H9 (cell line): ENCODE results near the gene NBPF4. TPM values are rescaled to one million over a fixed set of nuclear protein-coding genes. Genes with fewer than 3 reads are reported as not detected.

Experiments
- DNase-seq: peaks from one replicate; pipeline ENCODE4 v3.0.0-alpha.2; 2017
- H2AFZ ChIP-seq: one replicate; pipeline ENCODE4 v1.6.1; 2013; ENCODE audit warnings: mild to moderate bottlenecking, low read length, control low read depth, moderate library complexity
- H2AK5ac ChIP-seq: 2 replicates; pipeline ENCODE4 v1.6.1; 2013; ENCODE audit warnings: low read length, control low read depth, mixed read lengths; ENCODE audit not compliant: insufficient read length
- H2BK120ac ChIP-seq: one replicate; pipeline ENCODE4 v1.6.1; 2013; ENCODE audit warnings: low read depth, mild to moderate bottlenecking, low read length, control low read depth, inconsistent platforms; ENCODE audit not compliant: poor library complexity, severe bottlenecking
- H2BK12ac ChIP-seq: 2 replicates; pipeline ENCODE4 v1.6.1; 2013; ENCODE audit warnings: low read length, control low read depth, mixed read lengths, low read depth; ENCODE audit not compliant: insufficient read length
- H2BK15ac ChIP-seq: 2 replicates; pipeline ENCODE4 v1.6.1; 2013; ENCODE audit warnings: low read depth, low read length, control low read depth
- H2BK20ac ChIP-seq: one replicate; pipeline ENCODE4 v1.6.1; 2013; ENCODE audit warnings: low read depth, mild to moderate bottlenecking, low read length, control low read depth, inconsistent platforms; ENCODE audit not compliant: poor library complexity, severe bottlenecking
- H2BK5ac ChIP-seq: 2 replicates; pipeline ENCODE4 v1.6.1; 2013; ENCODE audit warnings: low read length, control low read depth, mixed read lengths; ENCODE audit not compliant: insufficient read length
- H3K14ac ChIP-seq: 2 replicates; pipeline ENCODE4 v1.6.1; 2013; ENCODE audit warnings: low read length, control low read depth; ENCODE audit not compliant: insufficient read depth
- H3K18ac ChIP-seq: 2 replicates; pipeline ENCODE4 v1.6.1; 2013; ENCODE audit warnings: low read depth, mild to moderate bottlenecking, mixed read lengths, low read length, control low read depth; ENCODE audit not compliant: insufficient read length
- H3K23ac ChIP-seq: 2 replicates; pipeline ENCODE4 v1.6.1; 2013; ENCODE audit warnings: low read length, control low read depth, mixed read lengths, low read depth; ENCODE audit not compliant: insufficient read length
- H3K23me2 ChIP-seq: 2 replicates; pipeline ENCODE4 v1.6.1; 2013; ENCODE audit warnings: low read depth, mild to moderate bottlenecking, mixed read lengths, low read length, control low read depth; ENCODE audit not compliant: insufficient read length, poor library complexity, severe bottlenecking
- H3K27ac ChIP-seq: 2 replicates; pipeline ENCODE4 v1.5.1; 2013; ENCODE audit warnings: low read length, control low read depth, mixed read lengths, low read depth; ENCODE audit not compliant: insufficient read length
- H3K27me3 ChIP-seq: 2 replicates; pipeline ENCODE4 v1.6.1; 2013; ENCODE audit warnings: low read length, control low read depth, inconsistent platforms; ENCODE audit not compliant: insufficient read depth
- H3K4ac ChIP-seq: 2 replicates; pipeline ENCODE4 v1.6.1; 2013; ENCODE audit warnings: low read depth, mild to moderate bottlenecking, control low read depth, inconsistent platforms, low read length, moderate library complexity
- H3K4me1 ChIP-seq: 2 replicates; pipeline ENCODE4 v1.6.1; 2013; ENCODE audit warnings: low read length, control low read depth, inconsistent platforms; ENCODE audit not compliant: insufficient read depth
- H3K4me2 ChIP-seq: 2 replicates; pipeline ENCODE4 v1.6.1; 2013; ENCODE audit warnings: low read length, control low read depth, mixed read lengths; ENCODE audit not compliant: insufficient read length, insufficient read depth
- H3K56ac ChIP-seq: 2 replicates; pipeline ENCODE4 v1.6.1; 2013; ENCODE audit warnings: low read depth, mild to moderate bottlenecking, mixed read lengths, low read length, control low read depth; ENCODE audit not compliant: insufficient read length
- H3K79me1 ChIP-seq: 2 replicates; pipeline ENCODE4 v1.6.1; 2013; ENCODE audit warnings: low read depth, mild to moderate bottlenecking, moderate library complexity, low read length, control low read depth, inconsistent platforms; ENCODE audit not compliant: insufficient read depth, poor library complexity, severe bottlenecking
- H3K79me2 ChIP-seq: 2 replicates; pipeline ENCODE4 v1.6.1; 2013; ENCODE audit warnings: low read length, control low read depth, inconsistent platforms; ENCODE audit not compliant: insufficient read depth
- H3K9ac ChIP-seq: 2 replicates; pipeline ENCODE4 v1.6.1; 2013; ENCODE audit warnings: low read length, control low read depth, mixed read lengths; ENCODE audit not compliant: insufficient read length; ENCODE audit errors: extremely low read depth
- H3K9me3 ChIP-seq: one replicate; pipeline ENCODE4 v1.6.1; 2013; ENCODE audit warnings: low read depth, low read length, inconsistent platforms; ENCODE audit not compliant: control insufficient read depth
- H3T11ph ChIP-seq: one replicate; pipeline ENCODE4 v1.6.1; 2013; ENCODE audit warnings: mild to moderate bottlenecking, low read length, control low read depth, inconsistent platforms
- H4K20me1 ChIP-seq: one replicate; pipeline ENCODE4 v1.6.1; 2013; ENCODE audit not compliant: control insufficient read depth, insufficient read length, insufficient read depth
- H4K5ac ChIP-seq: 2 replicates; pipeline ENCODE4 v1.6.1; 2013; ENCODE audit warnings: low read depth, mild to moderate bottlenecking, mixed read lengths, low read length, control low read depth; ENCODE audit not compliant: insufficient read length
- H4K8ac ChIP-seq: replicated peaks from 2 replicates; pipeline ENCODE4 v1.6.1; 2013; ENCODE audit warnings: low read length, control low read depth, mixed read lengths, low read depth; ENCODE audit not compliant: insufficient read length
- H4K91ac ChIP-seq: 2 replicates; pipeline ENCODE4 v1.6.1; 2013; ENCODE audit warnings: low read depth, mild to moderate bottlenecking, moderate library complexity, mixed read lengths, low read length, control low read depth; ENCODE audit not compliant: insufficient read length
- H3K27ac Mint-ChIP-seq, 3 experiments: 2 replicates in 2 of 3; 3 replicates in 1 of 3; pipeline ENCODE4 v1.8.0; 2020 to 2021; ENCODE audit warnings: mixed read lengths in 3 of 3, mild to moderate bottlenecking in 1 of 3, moderate library complexity in 1 of 3
- H3K27me3 Mint-ChIP-seq: 2 replicates; pipeline ENCODE4 v1.8.0; 2021; ENCODE audit warnings: low read depth, mild to moderate bottlenecking, moderate library complexity, mixed read lengths
- H3K36me3 Mint-ChIP-seq, 3 experiments: 2 replicates in 2 of 3; 3 replicates in 1 of 3; pipeline ENCODE4 v1.8.0; 2020 to 2021; ENCODE audit warnings: low read depth in 3 of 3, mixed read lengths in 3 of 3; ENCODE audit not compliant: insufficient read depth in 1 of 3
- H3K4me1 Mint-ChIP-seq, 2 experiments: 2 replicates each; pipeline ENCODE4 v1.8.0; 2020; ENCODE audit warnings: mixed read lengths in 2 of 2
- H3K4me3 Mint-ChIP-seq, 2 experiments: 2 replicates in 1 of 2; 3 replicates in 1 of 2; pipeline ENCODE4 v1.8.0; 2020 to 2021; ENCODE audit warnings: mild to moderate bottlenecking in 2 of 2, mixed read lengths in 2 of 2, moderate library complexity in 1 of 2
- H3K9me3 Mint-ChIP-seq, 2 experiments: 2 replicates in 1 of 2; 3 replicates in 1 of 2; pipeline ENCODE4 v1.8.0; 2020; ENCODE audit warnings: mild to moderate bottlenecking in 2 of 2, mixed read lengths in 2 of 2, moderate library complexity in 1 of 2
- CTCF ChIP-seq: fragments of 200-600 bp; sonication (generic); conservative IDR thresholded peaks from 3 replicates; pipeline ENCODE4 v1.8.0; 2021; ENCODE audit warnings: antibody characterized with exemption, mild to moderate bottlenecking
- WGBS: extraction: QIAGEN DNeasy Blood & Tissue Kit; methylation state at CpG from one replicate; pipeline ENCODE4 v1.1.7; 2013; ENCODE audit warnings: missing lambda C conversion rate, low lambda C conversion rate, mixed read lengths; ENCODE audit not compliant: insufficient read length; ENCODE audit errors: extremely low coverage; 5-methylcytosine and 5-hydroxymethylcytosine counted together
- total RNA-seq: library from RNA; stranded (reverse); gene quantifications from 2 replicates; pipeline ENCODE4 v1.2.1, GENCODE V29; 2021

Gene NBPF4
- total RNA-seq, 1 experiment from 2014 or later = not detected

- Mint-ChIP-seq H3K9me3 (peaks cover 0 to 5% of the 10 kb centered on the region in 2 experiments; a peak in 1 of 5 replicates), H3K27me3 (peaks cover 10% of the 10 kb centered on the region), H3K27ac (peak overlapping the region in 1 of 3 experiments; percentile 92; a peak in 1 of 7 replicates), H3K36me3 (peaks cover 11 to 28% (median 17%) of the 10 kb centered on the region in 3 experiments; a peak in 5 of 7 replicates), H3K4me3 (peak overlapping the region; percentile 87 to 89), H3K4me1 (peaks cover 20 to 28% of the 10 kb centered on the region in 2 experiments)
- peak overlapping the region; percentile 64 for H3K4me2 ChIP-seq
- no peak overlapping the region for H4K91ac ChIP-seq
- no peak overlapping the region for H3K56ac ChIP-seq
- no peak overlapping the region for H2BK12ac ChIP-seq
- H3T11ph ChIP-seq = no peak overlapping the region
- no peak overlapping the region for H3K27ac ChIP-seq
- H3K79me1 ChIP-seq = no peaks in the 10 kb centered on the region
- no peak overlapping the region for H2BK120ac ChIP-seq
- H2AFZ ChIP-seq = no peak overlapping the region
- H4K20me1 ChIP-seq = no peaks in the 10 kb centered on the region
- no peaks in the 10 kb centered on the region for H3K9me3 ChIP-seq
- DNase-seq = no peak
- no peak for TF ChIP-seq CTCF
- peaks cover 7% of the 10 kb centered on the region for H3K4me1 ChIP-seq
- H3K18ac ChIP-seq = peak overlapping the region; percentile 93
- H2BK5ac ChIP-seq = no peak overlapping the region
- no CpG with 5 or more reads among the region's 9 CpGs for WGBS
- H4K5ac ChIP-seq = no peak overlapping the region
- H2BK20ac ChIP-seq = no peak overlapping the region
- H2AK5ac ChIP-seq = no peak overlapping the region
- H2BK15ac ChIP-seq = no peak overlapping the region
- peaks cover 7% of the 10 kb centered on the region; the same call in 1 of the 2 replicates for H3K79me2 ChIP-seq
- peak overlapping the region; percentile 50; the same call in 1 of the 2 replicates for H3K14ac ChIP-seq
- peaks cover 5% of the 10 kb centered on the region for H3K23me2 ChIP-seq
- H3K9ac ChIP-seq = peak overlapping the region; percentile 68
- H3K23ac ChIP-seq = no peak overlapping the region
- H4K8ac ChIP-seq = no peak overlapping the region
- H3K4ac ChIP-seq = no peak overlapping the region; the same call in 1 of the 2 replicates
- 0 out of 2 replicates have a peak, but pooled peaks cover 2% of the 10 kb centered on the region for H3K27me3 ChIP-seq
Measured at GRCh38 chr1:108199201-108199691, 44.6 kb downstream of the NBPF4 start.
